Activated naive CD8-positive, alpha-beta T cell treated with anti-CD3 and anti-CD28 coated beads, Interleukin-2, amount 50 U/mL, for 24 hours (primary cell): Measurements from ENCODE around the gene CAPN11.
A peak's percentile ranks its signal among the peaks of the same experiment; 100 is the strongest.
"Not testable (repeated sequence)": the region's sequence is repeated elsewhere in the genome, so short reads cannot be mapped to it uniquely, and the experiment has no call there.

Experiments used
- ATAC-seq: fragments of 150-1000 bp; cut with Tn5 transposase; one replicate; pipeline ENCODE4 v1.10.0; 2021
- DNase-seq: peaks from one replicate; pipeline ENCODE4 v3.0.0; 2021
- H3K27ac Mint-ChIP-seq: one replicate; pipeline ENCODE4 v1.8.0; 2021; ENCODE audit warnings: mild to moderate bottlenecking, mixed read lengths
- H3K27me3 Mint-ChIP-seq: one replicate; pipeline ENCODE4 v1.8.0; 2021; ENCODE audit warnings: mixed read lengths
- H3K36me3 Mint-ChIP-seq: one replicate; pipeline ENCODE4 v1.8.0; 2021; ENCODE audit warnings: low read depth, mixed read lengths
- H3K4me1 Mint-ChIP-seq: one replicate; pipeline ENCODE4 v1.8.0; 2021; ENCODE audit warnings: mixed read lengths
- H3K4me3 Mint-ChIP-seq: one replicate; pipeline ENCODE4 v1.8.0; 2021; ENCODE audit warnings: mild to moderate bottlenecking, moderate library complexity, mixed read lengths
- H3K9me3 Mint-ChIP-seq: one replicate; pipeline ENCODE4 v1.8.0; 2021; ENCODE audit warnings: mixed read lengths

The CAPN11 gene

DNA sequence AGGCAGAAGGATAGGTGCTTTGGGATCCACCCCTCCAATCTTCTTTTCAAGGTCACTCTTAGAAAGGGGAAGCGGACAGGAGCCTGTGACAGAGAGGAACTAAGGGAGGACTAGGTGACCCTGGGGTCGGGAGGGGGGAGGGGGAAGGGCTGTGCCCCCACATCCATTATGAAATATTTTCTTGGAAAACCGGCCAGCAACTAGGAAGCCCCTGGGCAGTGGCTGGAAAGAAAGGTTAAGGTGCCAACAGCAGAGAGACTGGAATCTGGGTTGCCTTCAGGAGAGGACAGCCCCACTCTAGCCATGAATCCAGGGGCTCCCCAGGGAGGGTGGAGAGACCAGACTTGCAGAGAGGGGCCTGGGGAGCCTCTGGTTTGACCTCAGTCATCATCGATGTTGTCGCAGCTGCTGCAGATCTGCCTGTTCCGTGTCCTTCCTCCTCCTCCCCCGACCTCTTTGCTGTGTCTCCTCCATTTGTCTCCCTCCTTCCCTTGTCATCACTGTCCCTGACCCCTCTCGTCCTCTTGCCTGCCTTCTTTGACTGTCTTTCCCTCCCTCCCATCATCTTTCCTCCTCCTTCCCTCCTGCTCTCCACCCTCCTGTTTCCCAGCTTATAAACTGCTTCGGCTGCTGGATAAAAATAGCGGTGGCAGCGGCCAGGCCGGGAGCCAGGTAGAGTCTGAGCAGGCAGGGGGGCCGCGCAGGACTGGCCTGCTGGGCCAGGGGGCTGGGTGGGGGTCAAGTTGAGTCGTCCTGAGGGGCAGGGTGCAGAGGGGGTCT is 67.9 kb downstream of the CAPN11 start:
- H3K9me3 Mint-ChIP-seq = no peaks in the 10 kb centered on the region
- peaks cover 34% of the 10 kb centered on the region for H3K4me1 Mint-ChIP-seq
- no peak for DNase-seq
- peaks cover 31% of the 10 kb centered on the region for H3K36me3 Mint-ChIP-seq
- H3K4me3 Mint-ChIP-seq = peak overlapping the region; percentile 63
- no peak overlapping the region for H3K27ac Mint-ChIP-seq
- no peak for ATAC-seq
- no peaks in the 10 kb centered on the region for H3K27me3 Mint-ChIP-seq

GRCh38 chr6:44227148-44227793 is 68.7 kb downstream of the CAPN11 start:
- Mint-ChIP-seq H3K4me3 (no peak overlapping the region), H3K27me3 (no peaks in the 10 kb centered on the region), H3K4me1 (peaks cover 27% of the 10 kb centered on the region), H3K9me3 (no peaks in the 10 kb centered on the region), H3K36me3 (peaks cover 36% of the 10 kb centered on the region), H3K27ac (no peak overlapping the region)
- DNase-seq (no peak), ATAC-seq (no peak)

- no peak for DNase-seq
- Mint-ChIP-seq H3K9me3 (no peaks in the 10 kb centered on the region), H3K27ac (no peak overlapping the region), H3K27me3 (no peaks in the 10 kb centered on the region), H3K36me3 (peaks cover 39% of the 10 kb centered on the region), H3K4me3 (no peak overlapping the region), H3K4me1 (peaks cover 19% of the 10 kb centered on the region)
- ATAC-seq = no peak
Measured at GRCh38 chr6:44228031-44228430, 69.4 kb downstream of the CAPN11 start.

- DNase-seq = no peak
- Mint-ChIP-seq H3K27ac (no peak overlapping the region), H3K27me3 (no peaks in the 10 kb centered on the region), H3K9me3 (no peaks in the 10 kb centered on the region), H3K36me3 (peaks cover 40% of the 10 kb centered on the region), H3K4me3 (no peak overlapping the region), H3K4me1 (peaks cover 18% of the 10 kb centered on the region)
- ATAC-seq = no peak
Measured at GRCh38 chr6:44228433-44228832, 69.8 kb downstream of the CAPN11 start.

DNA sequence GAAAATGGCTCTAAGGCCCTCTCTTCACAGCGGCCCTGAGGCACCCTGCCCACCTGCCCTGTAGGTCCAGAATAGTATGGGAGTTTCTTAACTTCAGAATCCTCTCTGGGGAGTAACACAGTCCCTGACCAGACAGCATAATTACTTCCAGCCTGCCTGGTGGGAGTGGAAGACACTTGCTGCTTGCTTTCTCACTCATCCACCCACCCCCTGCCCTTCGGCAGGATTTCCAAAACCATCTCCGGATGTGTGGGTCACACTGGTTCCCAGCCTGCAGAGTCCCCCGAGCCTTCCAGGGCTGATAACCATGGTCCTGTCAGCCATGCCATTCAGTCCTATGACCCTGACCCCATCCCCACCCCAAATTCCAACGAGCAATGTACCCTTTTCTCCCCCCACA is 70.2 kb downstream of the CAPN11 start:
- ATAC-seq (no peak), DNase-seq (no peak)
- no peaks in the 10 kb centered on the region for H3K27me3 Mint-ChIP-seq
- H3K36me3 Mint-ChIP-seq = peaks cover 44% of the 10 kb centered on the region
- H3K4me1 Mint-ChIP-seq = peaks cover 18% of the 10 kb centered on the region
- no peak overlapping the region for H3K27ac Mint-ChIP-seq
- H3K9me3 Mint-ChIP-seq = no peaks in the 10 kb centered on the region
- H3K4me3 Mint-ChIP-seq = no peak overlapping the region

DNA sequence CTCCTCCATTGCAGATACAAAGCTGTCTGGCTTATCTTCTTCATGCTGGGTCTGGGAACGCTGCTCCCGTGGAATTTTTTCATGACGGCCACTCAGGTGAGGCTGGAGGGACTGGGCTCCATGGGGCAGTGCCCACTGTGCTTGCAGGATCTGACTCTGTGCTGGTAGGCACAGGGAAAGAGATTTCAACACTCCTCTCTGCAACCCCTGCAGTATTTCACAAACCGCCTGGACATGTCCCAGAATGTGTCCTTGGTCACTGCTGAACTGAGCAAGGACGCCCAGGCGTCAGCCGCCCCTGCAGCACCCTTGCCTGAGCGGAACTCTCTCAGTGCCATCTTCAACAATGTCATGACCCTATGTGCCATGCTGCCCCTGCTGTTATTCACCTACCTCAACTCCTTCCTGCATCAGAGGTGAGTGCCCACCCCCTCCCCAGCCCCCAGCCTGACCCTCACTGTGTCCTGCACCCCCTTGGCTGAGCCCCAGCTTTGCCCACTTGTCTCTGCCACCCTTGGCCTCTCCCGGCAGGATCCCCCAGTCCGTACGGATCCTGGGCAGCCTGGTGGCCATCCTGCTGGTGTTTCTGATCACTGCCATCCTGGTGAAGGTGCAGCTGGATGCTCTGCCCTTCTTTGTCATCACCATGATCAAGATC is 70.9 kb downstream of the CAPN11 start:
- ATAC-seq = no peak
- no peaks in the 10 kb centered on the region for H3K9me3 Mint-ChIP-seq

GRCh38 chr6:44230034-44230675 is 71.5 kb downstream of the CAPN11 start:
- H3K9me3 Mint-ChIP-seq = no peaks in the 10 kb centered on the region
- H3K27ac Mint-ChIP-seq = no peak overlapping the region
- DNase-seq = no peak
- no peak for ATAC-seq
- H3K36me3 Mint-ChIP-seq = peaks cover 41% of the 10 kb centered on the region
- no peaks in the 10 kb centered on the region for H3K27me3 Mint-ChIP-seq
- H3K4me1 Mint-ChIP-seq = peaks cover 8% of the 10 kb centered on the region
- H3K4me3 Mint-ChIP-seq = no peak overlapping the region

More for the DNA sequence above, 70.9 kb downstream of the CAPN11 start:
- no peaks in the 10 kb centered on the region for H3K27me3 Mint-ChIP-seq
- H3K4me1 Mint-ChIP-seq = peaks cover 15% of the 10 kb centered on the region
- H3K4me3 Mint-ChIP-seq = no peak overlapping the region
- H3K36me3 Mint-ChIP-seq = peaks cover 45% of the 10 kb centered on the region
- no peak overlapping the region for H3K27ac Mint-ChIP-seq
- DNase-seq = no peak

DNA sequence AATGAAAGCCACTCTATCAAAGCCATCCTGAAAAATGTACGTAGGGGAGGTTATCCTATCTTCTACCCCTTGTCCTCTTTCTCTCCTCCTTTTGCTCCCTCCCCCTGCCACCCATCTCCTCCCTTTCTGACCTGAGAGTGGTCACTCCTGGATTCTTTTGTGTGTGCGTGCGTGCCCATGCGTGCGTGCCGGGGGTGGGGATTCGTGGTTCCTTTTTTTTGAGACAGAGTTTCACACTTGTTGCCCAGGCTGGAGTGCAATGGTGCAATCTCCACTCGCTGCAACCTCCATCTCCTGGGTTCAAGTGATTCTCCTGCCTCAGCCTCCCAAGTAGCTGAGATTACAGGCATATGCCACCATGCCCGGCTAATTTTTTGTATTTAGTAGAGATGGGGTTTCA is 72.8 kb downstream of the CAPN11 start:
- not testable (repeated sequence) for H3K4me1 Mint-ChIP-seq, ATAC-seq, H3K27me3 Mint-ChIP-seq, H3K27ac Mint-ChIP-seq, H3K9me3 Mint-ChIP-seq, H3K4me3 Mint-ChIP-seq, DNase-seq
- H3K36me3 Mint-ChIP-seq = peaks cover 48% of the 10 kb centered on the region

DNA sequence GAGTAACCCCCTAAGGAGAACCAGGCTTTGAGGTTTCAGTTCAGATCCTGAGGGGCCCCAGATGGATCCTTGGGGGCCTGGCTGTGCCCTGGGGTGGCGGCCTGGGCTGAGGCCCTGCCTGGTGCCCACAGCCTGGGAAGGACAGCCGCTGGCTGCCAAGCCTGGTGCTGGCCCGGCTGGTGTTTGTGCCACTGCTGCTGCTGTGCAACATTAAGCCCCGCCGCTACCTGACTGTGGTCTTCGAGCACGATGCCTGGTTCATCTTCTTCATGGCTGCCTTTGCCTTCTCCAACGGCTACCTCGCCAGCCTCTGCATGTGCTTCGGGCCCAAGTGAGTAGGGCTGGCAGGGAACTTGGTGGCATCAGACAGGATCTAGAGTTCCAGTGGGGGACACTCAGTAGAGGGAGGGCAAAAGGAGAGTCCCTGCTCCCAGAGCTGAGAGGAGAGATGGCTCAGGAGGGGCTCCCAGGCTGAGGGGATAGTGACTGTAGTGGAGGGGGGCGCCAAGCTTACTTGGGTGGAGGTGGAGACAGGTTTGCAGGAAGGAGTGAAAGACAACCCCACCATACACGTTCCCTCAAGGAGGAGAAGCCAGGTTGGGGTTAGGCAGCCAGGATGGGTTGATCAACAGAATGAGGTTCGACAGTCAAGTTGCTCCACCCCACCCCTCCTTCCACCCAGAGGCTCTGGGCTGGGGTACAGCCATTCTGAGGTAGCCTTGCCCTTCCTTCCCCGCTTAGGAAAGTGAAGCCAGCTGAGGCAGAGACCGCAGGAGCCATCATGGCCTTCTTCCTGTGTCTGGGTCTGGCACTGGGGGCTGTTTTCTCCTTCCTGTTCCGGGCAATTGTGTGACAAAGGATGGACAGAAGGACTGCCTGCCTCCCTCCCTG is 74.3 kb downstream of the CAPN11 start:
- no peak overlapping the region for H3K4me3 Mint-ChIP-seq

GRCh38 chr6:44233567-44234100 is 75.0 kb downstream of the CAPN11 start:
- no peaks in the 10 kb centered on the region for H3K27me3 Mint-ChIP-seq
- H3K36me3 Mint-ChIP-seq = peaks cover 46% of the 10 kb centered on the region
- no peak overlapping the region for H3K4me3 Mint-ChIP-seq
- H3K9me3 Mint-ChIP-seq = no peaks in the 10 kb centered on the region
- no peak overlapping the region for H3K27ac Mint-ChIP-seq
- DNase-seq (no peak), ATAC-seq (no peak)
- H3K4me1 Mint-ChIP-seq = peaks cover 24% of the 10 kb centered on the region

More for the DNA sequence above, 74.3 kb downstream of the CAPN11 start:
- ATAC-seq (no peak), DNase-seq (no peak)
- Mint-ChIP-seq H3K36me3 (peaks cover 46% of the 10 kb centered on the region), H3K27me3 (no peaks in the 10 kb centered on the region), H3K9me3 (no peaks in the 10 kb centered on the region), H3K27ac (no peak overlapping the region), H3K4me1 (peaks cover 16% of the 10 kb centered on the region)
